ENCODE data around the gene FAM131A. TPM values are rescaled to one million over a fixed set of nuclear protein-coding genes. Genes with fewer than 3 reads are reported as not detected.

FAM131A gene
- total RNA-seq, 1 experiment from 2014 or later, result 14.4 TPM

GRCh38 chr3:184358124-184358767, 20.8 kb downstream of the FAM131A start:
- DNase-seq, result peak; percentile 21
- Histone ChIP-seq H3T11ph (ENCODE audit: low read length) (no peak overlapping the region), H2BK120ac (ENCODE audit: low read depth, low read length, poor library complexity, severe bottlenecking) (no peak overlapping the region), H3K4me2 (ENCODE audit: insufficient read depth, insufficient read length, low read length) (no peak overlapping the region), H3K79me2 (ENCODE audit: insufficient read depth, low read length) (no peaks in the 10 kb centered on the region; the same call in 1 of the 2 replicates), H3K14ac (ENCODE audit: insufficient read depth, low read length) (no peak overlapping the region), H4K91ac (ENCODE audit: insufficient read length, low read depth, low read length) (no peak overlapping the region), H3K23me2 (ENCODE audit: insufficient read length, low read depth, low read length, poor library complexity, severe bottlenecking) (peaks cover 20% of the 10 kb centered on the region), H3K9me3 (ENCODE audit: control insufficient read depth, low read depth, low read length) (no peaks in the 10 kb centered on the region), H3K4ac (ENCODE audit: low read depth, low read length) (no peak overlapping the region), H3K4me1 (ENCODE audit: insufficient read depth, low read length) (peaks cover 2% of the 10 kb centered on the region; the same call in 1 of the 2 replicates), H3K27ac (ENCODE audit: insufficient read length, low read depth, low read length) (no peak overlapping the region), H2AK5ac (ENCODE audit: insufficient read length, low read length) (no peak overlapping the region), H2BK12ac (ENCODE audit: insufficient read length, low read depth, low read length) (no peak overlapping the region), H3K9ac (ENCODE audit: extremely low read depth, insufficient read length, low read length) (no peak overlapping the region), H2BK15ac (ENCODE audit: low read depth, low read length) (no peak overlapping the region), H4K8ac (replicated peaks; ENCODE audit: insufficient read length, low read depth, low read length) (no peak overlapping the region), H2BK5ac (ENCODE audit: insufficient read length, low read length) (no peak overlapping the region), H3K23ac (ENCODE audit: insufficient read length, low read depth, low read length) (no peak overlapping the region), H3K79me1 (ENCODE audit: insufficient read depth, low read depth, low read length, poor library complexity, severe bottlenecking) (no peaks in the 10 kb centered on the region), H3K18ac (ENCODE audit: insufficient read length, low read depth, low read length) (no peak overlapping the region), H3K27me3 (ENCODE audit: insufficient read depth, low read length) (no peaks in the 10 kb centered on the region; the same call in 1 of the 2 replicates), H2BK20ac (ENCODE audit: low read depth, low read length, poor library complexity, severe bottlenecking) (no peak overlapping the region), H2AFZ (ENCODE audit: low read length) (no peak overlapping the region), H4K5ac (ENCODE audit: insufficient read length, low read depth, low read length) (no peak overlapping the region), H4K20me1 (ENCODE audit: control insufficient read depth, insufficient read depth, insufficient read length) (no peaks in the 10 kb centered on the region), H3K56ac (ENCODE audit: insufficient read length, low read depth, low read length) (no peak overlapping the region)
- Mint-ChIP-seq H3K27me3 (ENCODE audit: low read depth) (peaks cover 8% of the 10 kb centered on the region), H3K9me3 (no peaks in the 10 kb centered on the region; a peak in 1 of 5 replicates), H3K27ac (no peak overlapping the region), H3K4me3 (no peak overlapping the region; a peak in 2 of 5 replicates), H3K36me3 (ENCODE audit: insufficient read depth in 1 of 3, low read depth in 3 of 3) (peaks cover 15 to 36% (median 29%) of the 10 kb centered on the region in 3 experiments; a peak in 6 of 7 replicates), H3K4me1 (peaks cover 18 to 24% of the 10 kb centered on the region in 2 experiments)
- no peak for TF ChIP-seq CTCF (conservative IDR thresholded peaks at IDR 0.05)
- WGBS (ENCODE audit: extremely low coverage, insufficient read length, low lambda C conversion rate), result no CpG with 5 or more reads among the region's 12 CpGs

Data from H9 (cell line).